HG02763 (cell line): ENCODE measurements around the gene RAP1A.

Experiments used
- ATAC-seq: cut with Tn5 transposase; IDR thresholded peaks from one replicate; pipeline ENCODE4 v1.9.1; 2021; ENCODE audit warnings: mild to moderate bottlenecking, moderate library complexity; ENCODE audit not compliant: unreplicated experiment

Gene RAP1A

GRCh38 chr1:111751906-111752575 lies 132.5 kb downstream of the RAP1A start:
- no peak for ATAC-seq

- no peak for ATAC-seq
These were observed 135.4 kb downstream of the RAP1A start for GRCh38 chr1:111754984-111755330.

- peak; percentile 90 for ATAC-seq
These were observed 135.9 kb downstream of the RAP1A start, which contains the start of gene DDX20 for GRCh38 chr1:111755331-111756123. TSS of gene DDX20 (plus strand) at chr1:111755901. CDS start at chr1:111755925, 24 bp downstream.

GRCh38 chr1:111756124-111756513 lies 136.5 kb downstream of the RAP1A start:
- peak; percentile 1 for ATAC-seq

- ATAC-seq: no peak
These were observed 138.8 kb downstream of the RAP1A start for GRCh38 chr1:111758373-111758772.

GRCh38 chr1:111761717-111762116 lies 142.1 kb downstream of the RAP1A start:
- no peak for ATAC-seq

- ATAC-seq: no peak
These were observed 142.7 kb downstream of the RAP1A start for GRCh38 chr1:111762332-111762731.
